ENCODE results near the gene MRNIP. TPM values are rescaled to one million over a fixed set of nuclear protein-coding genes. Genes with fewer than 3 reads are reported as not detected.

MRNIP gene
- total RNA-seq, 1 experiment from 2014 or later = 36.2 TPM

GRCh38 chr5:179870952-179871351 lies 12.3 kb upstream of the MRNIP start:
- Histone ChIP-seq H4K20me1 (ENCODE audit: insufficient read depth) (no peaks in the 10 kb centered on the region), H3K27me3 (ENCODE audit: insufficient read depth, low read length) (no peaks in the 10 kb centered on the region), H3K27ac (ENCODE audit: low read depth, low read length) (no peak overlapping the region), H3K4me2 (ENCODE audit: low read length) (no peak overlapping the region), H3K36me3 (ENCODE audit: control insufficient read depth in 1 of 2, insufficient read depth in 2 of 2, low read length in 2 of 2) (peaks cover 26 to 47% of the 10 kb centered on the region in 2 experiments), H2AFZ (ENCODE audit: low read depth, low read length, poor library complexity, severe bottlenecking) (no peak overlapping the region), H3K4me1 (ENCODE audit: control insufficient read depth in 1 of 2, insufficient read depth in 2 of 2, low read length in 2 of 2) (no peaks in the 10 kb centered on the region), H3K4me3 (replicated peaks in 1 of 2; ENCODE audit: low read depth in 1 of 2, low read length in 2 of 2) (no peak overlapping the region), H3K9me3 (ENCODE audit: control insufficient read depth in 1 of 2, insufficient read depth in 1 of 2, low read depth in 1 of 2, low read length in 2 of 2) (no peaks in the 10 kb centered on the region), H3K9ac (ENCODE audit: low read length) (no peak overlapping the region), H3K9me2 (ENCODE audit: insufficient read depth) (no peaks in the 10 kb centered on the region), H3K79me2 (ENCODE audit: insufficient read depth, low read length) (no peaks in the 10 kb centered on the region)
- TF ChIP-seq ZFX (IDR thresholded peaks at IDR 0.05) (no peak), ELF1 (IDR thresholded peaks at IDR 0.05; ENCODE audit: borderline replicate concordance, low read depth) (no peak), JUND (IDR thresholded peaks at IDR 0.05) (no peak), ATF3 (IDR thresholded peaks at IDR 0.05) (no peak), CTCF (IDR thresholded peaks at IDR 0.05 in 2 of 3, conservative IDR thresholded peaks at IDR 0.05 in 1 of 3; ENCODE audit: borderline replicate concordance in 1 of 3, insufficient read depth in 1 of 3, low read depth in 2 of 3, low read length in 2 of 3) (no peak), MAX (IDR thresholded peaks at IDR 0.05) (no peak), TCF7L2 (IDR thresholded peaks at IDR 0.05; ENCODE audit: borderline replicate concordance, extremely low read depth, insufficient read depth, insufficient read length) (no peak), SP1 (IDR thresholded peaks at IDR 0.05; ENCODE audit: low read depth) (no peak), EGR1 (IDR thresholded peaks at IDR 0.05; ENCODE audit: low read depth) (no peak), YY1 (IDR thresholded peaks at IDR 0.05; ENCODE audit: extremely low read depth, insufficient replicate concordance, low read depth, low read length) (no peak)
- ChIA-PET POLR2A (no interaction called here), CTCF (interaction anchor here (1.2 kb wide), 1 partner anchor 69 kb away, joined by 3 read pairs; no protein-coding TSS in a partner anchor), RAD21 (ENCODE audit: low non-redundant PET in 1 of 2, low total read pairs in 2 of 2, uncharacterized antibody in 2 of 2, unreplicated experiment in 2 of 2) (no interaction called here)
- DNase-seq (ENCODE audit: low read depth, low spot score) (no peak), ATAC-seq (no peak)
- intact Hi-C loops (cut with micrococcal nuclease) = no loop called here
- no TSS peak for BruUV-seq (replicated peaks)
